SK-N-SH treated with all-trans-retinoic acid at 6 μM for 48 hours (cell line): ENCODE data around the gene KPNA6.

ENCODE experiments used
- ARNTL ChIP-seq: fragments of 450-650 bp; formaldehyde crosslinking; IDR thresholded peaks from 2 replicates; pipeline ENCODE4 v1.5.0; 2020; ENCODE audit warnings: low read depth, mild to moderate bottlenecking, moderate library complexity, borderline replicate concordance
- BACH2 ChIP-seq: fragments of 250-450 bp; sonication (Bioruptor Pico); IDR thresholded peaks from 2 replicates; pipeline ENCODE4 v1.9.0; 2021; ENCODE audit warnings: mild to moderate bottlenecking, borderline replicate concordance
- CREB5 ChIP-seq: fragments of 250-450 bp; sonication (Bioruptor Pico); IDR thresholded peaks from 2 replicates; pipeline ENCODE4 v1.5.1; 2020; ENCODE audit warnings: low read depth, mild to moderate bottlenecking, moderate library complexity
- ESRRG ChIP-seq: fragments of 250-450 bp; sonication (Bioruptor Pico); IDR thresholded peaks from 2 replicates; pipeline ENCODE4 v1.6.1; 2021; ENCODE audit warnings: mild to moderate bottlenecking
- ISL1 ChIP-seq: fragments of 250-450 bp; sonication (Bioruptor Pico); IDR thresholded peaks from 2 replicates; pipeline ENCODE4 v2.1.2; 2022; ENCODE audit warnings: mild to moderate bottlenecking, moderate library complexity
- OSR1 ChIP-seq: fragments of 250-450 bp; sonication (Bioruptor Pico); IDR thresholded peaks from 2 replicates; pipeline ENCODE4 v1.8.0; 2022; ENCODE audit warnings: moderate library complexity, mild to moderate bottlenecking, inconsistent platforms
- POU6F1 ChIP-seq: fragments of 250-450 bp; sonication (Bioruptor Pico); IDR thresholded peaks from 2 replicates; pipeline ENCODE4 v1.8.0; 2021; ENCODE audit warnings: low read depth, mild to moderate bottlenecking, moderate library complexity, borderline replicate concordance
- PPARA ChIP-seq: fragments of 250-450 bp; sonication (Bioruptor Pico); IDR thresholded peaks from 2 replicates; pipeline ENCODE4 v1.5.0; 2020; ENCODE audit warnings: mild to moderate bottlenecking, borderline replicate concordance
- TCF4 ChIP-seq: fragments of 250-450 bp; sonication (Bioruptor Pico); IDR thresholded peaks from 2 replicates; pipeline ENCODE4 v1.8.0; 2021; ENCODE audit warnings: mild to moderate bottlenecking, moderate library complexity, borderline replicate concordance
- TSHZ2 ChIP-seq: fragments of 250-450 bp; sonication (Bioruptor Pico); IDR thresholded peaks from 2 replicates; pipeline ENCODE4 v1.5.0; 2020; ENCODE audit warnings: mild to moderate bottlenecking, moderate library complexity
- ZFP3 ChIP-seq: fragments of 250-450 bp; sonication (Bioruptor Pico); IDR thresholded peaks from 2 replicates; pipeline ENCODE4 v1.5.0; 2020; ENCODE audit warnings: mild to moderate bottlenecking, moderate library complexity
- ZFP30 ChIP-seq: fragments of 450-650 bp; formaldehyde crosslinking; IDR thresholded peaks from 2 replicates; pipeline ENCODE4 v1.5.0; 2022; ENCODE audit warnings: mild to moderate bottlenecking, moderate library complexity
- ZNF565 ChIP-seq: fragments of 450-650 bp; formaldehyde crosslinking; conservative IDR thresholded peaks from 2 replicates; pipeline ENCODE4 v1.5.0; 2020; ENCODE audit warnings: low read depth, mild to moderate bottlenecking, moderate library complexity
- TF ChIP-seq, protein P1 (sequence below): fragments of 250-450 bp; sonication (Bioruptor Pico); IDR thresholded peaks from 2 replicates; pipeline ENCODE4 v1.8.0; 2020; ENCODE audit warnings: mild to moderate bottlenecking, moderate library complexity, borderline replicate concordance

GRCh38 chr1:32216566-32216965, 108.7 kb downstream of the KPNA6 start:
- TF ChIP-seq ZFP30 (CRISPR knock-in tag) (no peak), OSR1 (CRISPR knock-in tag) (no peak), PPARA (CRISPR knock-in tag) (no peak), ZFP3 (no peak), ISL1 (CRISPR knock-in tag) (no peak), ZNF565 (CRISPR knock-in tag) (no peak), CREB5 (CRISPR knock-in tag) (no peak), TCF4 (no peak), POU6F1 (CRISPR knock-in tag) (no peak), ESRRG (CRISPR knock-in tag) (no peak), ARNTL (no peak), BACH2 (no peak), TSHZ2 (CRISPR knock-in tag) (no peak)
- TF ChIP-seq, protein P1, sequence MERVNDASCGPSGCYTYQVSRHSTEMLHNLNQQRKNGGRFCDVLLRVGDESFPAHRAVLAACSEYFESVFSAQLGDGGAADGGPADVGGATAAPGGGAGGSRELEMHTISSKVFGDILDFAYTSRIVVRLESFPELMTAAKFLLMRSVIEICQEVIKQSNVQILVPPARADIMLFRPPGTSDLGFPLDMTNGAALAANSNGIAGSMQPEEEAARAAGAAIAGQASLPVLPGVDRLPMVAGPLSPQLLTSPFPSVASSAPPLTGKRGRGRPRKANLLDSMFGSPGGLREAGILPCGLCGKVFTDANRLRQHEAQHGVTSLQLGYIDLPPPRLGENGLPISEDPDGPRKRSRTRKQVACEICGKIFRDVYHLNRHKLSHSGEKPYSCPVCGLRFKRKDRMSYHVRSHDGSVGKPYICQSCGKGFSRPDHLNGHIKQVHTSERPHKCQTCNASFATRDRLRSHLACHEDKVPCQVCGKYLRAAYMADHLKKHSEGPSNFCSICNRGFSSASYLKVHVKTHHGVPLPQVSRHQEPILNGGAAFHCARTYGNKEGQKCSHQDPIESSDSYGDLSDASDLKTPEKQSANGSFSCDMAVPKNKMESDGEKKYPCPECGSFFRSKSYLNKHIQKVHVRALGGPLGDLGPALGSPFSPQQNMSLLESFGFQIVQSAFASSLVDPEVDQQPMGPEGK (CRISPR knock-in tag): no peak
